GM18909 (cell line): ENCODE data around the gene ZNRF1.
A peak's percentile ranks its signal among the peaks of the same experiment; 100 is the strongest.
"Not testable (repeated sequence)": the region's sequence is repeated elsewhere in the genome, so short reads cannot be mapped to it uniquely, and the experiment has no call there.

Experiments
- ATAC-seq: cut with Tn5 transposase; IDR thresholded peaks from one replicate; pipeline ENCODE4 v1.9.1; 2021; ENCODE audit warnings: mild to moderate bottlenecking; ENCODE audit not compliant: unreplicated experiment, poor library complexity

The ZNRF1 gene

DNA sequence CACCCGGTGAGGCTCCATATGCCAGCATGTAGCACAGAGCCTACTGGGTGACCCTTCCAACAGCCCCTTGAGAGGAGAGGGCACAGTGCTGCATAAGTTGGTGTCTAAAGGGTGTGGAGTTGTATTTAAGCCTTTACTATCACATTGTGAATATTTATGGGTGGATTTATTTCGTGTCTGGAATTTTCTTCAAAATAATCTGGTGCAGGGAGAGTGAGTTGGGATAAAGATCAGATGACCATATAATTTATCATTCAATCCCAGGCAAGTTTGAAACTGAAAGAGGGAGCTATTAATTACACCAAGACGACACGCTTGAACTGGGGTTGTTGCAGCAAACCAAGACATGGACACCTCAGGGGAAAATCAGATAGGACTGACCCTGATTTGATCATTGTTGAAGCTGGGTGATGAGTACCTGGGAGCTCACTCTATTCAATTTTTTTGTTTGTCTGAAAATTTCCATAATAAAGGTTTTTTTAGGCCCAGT lies 75.5 kb downstream of the ZNRF1 start:
- ATAC-seq = no peak

DNA sequence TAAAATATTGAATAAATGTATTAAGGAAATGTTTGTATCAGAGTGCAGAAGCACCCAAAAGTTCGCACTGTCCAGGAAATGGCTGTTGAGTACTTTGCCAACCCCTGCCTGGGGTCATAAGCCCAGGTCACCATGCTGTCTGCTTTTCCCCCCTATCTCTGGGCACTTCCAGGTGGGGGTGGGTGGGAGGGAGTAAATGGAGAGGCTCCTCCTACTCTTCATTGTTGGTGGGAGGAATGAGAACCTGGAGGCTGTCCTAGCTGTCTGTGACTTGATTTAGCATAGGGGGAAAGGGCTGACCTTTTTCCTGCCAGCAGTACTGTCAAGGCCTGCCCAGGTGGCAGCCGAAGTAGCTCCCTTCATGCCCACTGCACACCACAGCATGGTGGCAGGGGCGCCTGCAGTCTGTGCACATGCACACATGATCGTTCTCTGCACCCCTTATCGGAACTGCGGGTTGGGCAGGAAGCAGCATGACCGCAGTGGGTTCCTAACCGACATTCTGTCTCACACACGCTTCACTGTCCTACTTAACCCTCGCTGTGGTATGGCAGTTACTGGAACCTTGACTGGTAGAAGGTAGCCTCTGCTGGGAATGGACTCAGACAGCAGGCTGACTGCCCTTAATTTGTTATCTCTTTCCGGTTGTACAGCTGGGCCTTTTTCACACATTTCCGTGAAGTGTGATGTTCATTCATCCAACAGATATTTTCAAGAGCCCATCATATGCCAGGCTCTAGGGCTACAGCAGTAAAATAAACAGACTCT lies 76.3 kb downstream of the ZNRF1 start:
- ATAC-seq = peak; percentile 98

DNA sequence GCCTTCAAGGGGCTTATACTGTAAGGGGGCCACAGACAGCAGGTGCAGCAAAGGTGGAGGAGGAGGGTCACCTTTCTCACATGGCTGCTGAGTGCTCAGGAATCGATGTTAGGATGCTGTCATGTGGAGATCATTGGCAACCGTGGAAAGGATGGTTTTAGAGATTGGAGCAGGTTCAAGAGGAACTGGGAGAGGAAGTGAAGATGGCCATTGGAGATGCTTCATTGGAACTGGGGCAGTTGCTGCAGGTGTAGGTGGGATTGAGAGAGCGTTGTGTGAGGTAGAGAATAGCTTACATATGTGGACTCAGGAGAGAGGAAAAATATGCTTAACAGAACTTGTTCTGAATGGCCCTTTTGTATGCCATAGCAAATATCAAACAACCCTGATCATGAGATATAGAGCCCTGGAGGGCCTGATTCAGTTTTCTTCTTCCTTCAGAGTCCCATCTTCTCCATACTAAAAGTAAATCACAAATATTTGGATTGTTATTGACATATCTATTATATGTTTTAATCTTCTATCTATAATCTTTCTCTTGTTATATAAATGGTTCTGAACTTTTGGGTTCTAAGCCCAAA lies 77.0 kb downstream of the ZNRF1 start:
- peak; percentile 7 for ATAC-seq

DNA sequence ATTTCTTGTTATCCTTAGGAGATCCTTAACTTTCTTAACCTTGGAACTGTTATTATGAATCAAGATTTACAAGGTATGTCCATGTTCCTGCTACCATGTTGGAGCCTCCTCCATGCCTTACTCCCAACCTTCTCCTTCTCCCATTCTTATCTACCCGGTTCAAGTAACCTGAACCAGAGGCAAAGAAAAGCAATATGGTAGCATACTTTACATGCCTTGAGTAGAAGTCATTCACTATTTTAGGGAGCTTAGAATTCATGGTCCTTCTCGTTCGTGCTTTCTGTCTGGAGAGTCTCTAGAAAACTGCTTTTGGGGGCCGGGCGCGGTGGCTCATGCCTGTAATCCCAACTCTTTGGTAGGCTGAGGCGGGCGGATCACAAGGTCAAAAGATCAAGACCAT lies 80.1 kb downstream of the ZNRF1 start:
- ATAC-seq = no peak

DNA sequence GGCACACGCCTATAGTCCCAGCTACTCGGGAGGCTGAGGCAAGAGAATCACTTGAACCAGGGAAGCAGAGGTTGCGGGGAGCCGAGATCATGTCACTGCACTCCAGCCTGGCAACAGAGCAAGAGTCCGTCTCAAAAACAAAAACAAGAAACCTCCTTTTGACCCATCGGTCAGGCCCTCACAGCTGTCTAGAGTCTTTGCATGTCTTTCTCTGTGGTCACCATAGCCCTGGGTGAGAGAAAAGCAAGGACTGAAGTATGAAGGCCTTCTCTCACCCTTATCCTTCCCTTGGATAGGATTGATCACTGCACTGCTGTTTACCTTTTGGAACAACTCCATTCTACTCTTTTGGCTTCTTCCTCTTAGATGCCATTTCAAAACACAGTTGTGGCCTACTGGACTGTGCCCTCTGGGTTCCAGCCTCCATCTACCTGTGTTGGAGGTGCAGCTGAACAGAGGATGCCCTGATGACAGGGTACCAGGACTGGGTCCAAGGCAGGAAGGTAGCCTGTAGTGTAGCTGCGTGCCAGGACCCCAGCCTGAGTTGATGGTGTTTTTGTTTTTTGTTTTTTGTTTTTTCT lies 80.6 kb downstream of the ZNRF1 start:
- ATAC-seq = no peak

DNA sequence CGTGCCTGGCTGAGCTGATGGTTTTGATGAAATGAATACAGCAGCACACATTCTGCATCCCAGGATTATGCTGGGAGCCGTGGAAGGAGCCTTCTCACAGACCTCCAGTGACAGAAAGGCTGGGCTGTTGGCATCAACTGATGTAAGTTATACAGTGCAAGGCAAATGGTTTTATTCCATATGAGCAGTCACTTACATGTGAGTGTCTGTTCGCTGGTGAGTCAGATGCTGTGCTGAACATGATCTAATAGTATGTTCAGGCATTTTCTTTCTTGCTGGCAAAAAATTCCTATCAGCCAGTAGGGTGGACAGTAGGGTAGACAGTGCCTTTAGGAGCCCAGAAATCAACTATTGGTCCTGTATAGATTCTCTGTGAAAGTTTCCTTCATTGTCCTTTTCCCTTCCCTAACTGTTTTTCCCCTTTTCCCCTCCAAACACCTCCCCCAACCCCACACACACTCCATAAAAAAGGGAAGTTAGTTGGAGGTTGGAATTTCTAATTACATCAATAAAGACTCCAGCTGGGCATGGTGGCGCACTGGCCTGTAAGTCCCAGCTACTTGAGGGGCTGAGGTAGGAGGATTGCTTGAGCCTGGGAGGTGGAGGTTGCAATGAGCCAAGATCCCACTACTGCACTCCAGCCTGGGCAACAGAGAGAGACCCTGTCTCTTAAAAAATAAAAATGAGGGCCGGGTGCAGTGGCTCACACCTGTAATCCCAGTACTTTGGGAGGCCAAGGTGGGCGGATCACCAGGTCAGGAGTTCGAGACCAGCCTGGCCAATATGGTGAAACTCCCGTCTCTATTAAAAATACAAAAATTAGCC lies 81.6 kb downstream of the ZNRF1 start:
- no peak for ATAC-seq

DNA sequence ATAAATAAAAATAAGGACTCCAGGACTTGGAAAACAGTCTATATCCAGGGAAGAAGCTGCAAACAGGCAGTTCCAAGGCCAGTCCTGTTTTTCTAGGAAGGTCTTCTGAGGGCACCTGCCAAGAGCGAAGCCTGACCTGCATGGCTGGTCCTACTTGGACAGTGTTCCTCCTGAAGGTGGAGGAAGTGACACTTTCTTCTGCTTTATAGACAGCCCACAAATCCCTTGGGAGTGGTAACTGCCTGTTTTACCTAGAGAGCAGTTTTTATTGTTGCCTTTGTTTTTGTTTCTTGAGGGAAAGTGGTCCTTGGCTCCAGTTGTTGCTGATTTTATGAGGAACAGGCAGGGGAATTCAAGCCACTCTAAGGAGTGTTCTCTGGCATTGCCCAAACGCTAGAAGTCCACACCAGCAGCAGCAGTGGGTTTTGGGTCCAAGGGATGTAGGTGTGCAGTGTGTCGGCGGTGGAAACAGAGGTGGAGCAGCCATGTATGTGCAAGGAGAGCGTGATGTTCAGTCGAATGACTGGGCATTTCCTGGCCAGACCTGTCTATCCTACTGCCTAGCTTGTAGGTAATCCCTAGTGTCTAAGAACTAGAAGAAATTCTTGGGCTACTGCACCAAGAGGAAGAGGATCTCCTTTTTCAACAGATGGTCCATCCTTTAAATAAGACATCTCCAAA lies 82.5 kb downstream of the ZNRF1 start:
- ATAC-seq = no peak

DNA sequence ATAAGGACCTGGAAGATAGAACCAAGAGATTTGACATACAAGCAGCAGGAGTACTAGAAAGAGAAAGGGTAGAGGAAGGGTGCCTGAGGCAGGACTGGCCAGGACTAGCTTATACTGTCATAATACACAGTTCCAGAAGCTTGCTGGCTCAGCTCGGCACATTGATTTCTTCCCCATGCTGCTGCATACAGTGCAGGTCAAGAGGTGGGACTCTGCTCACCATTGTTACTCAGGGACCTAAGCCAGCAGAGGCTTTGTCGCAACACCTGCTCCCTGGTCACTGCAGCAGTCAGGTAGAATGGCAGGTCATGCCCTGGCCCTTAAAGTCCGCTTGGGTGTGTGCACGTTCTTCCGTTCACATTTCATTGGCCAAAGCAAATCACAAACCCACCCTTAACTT lies 85.0 kb downstream of the ZNRF1 start:
- ATAC-seq = no peak

DNA sequence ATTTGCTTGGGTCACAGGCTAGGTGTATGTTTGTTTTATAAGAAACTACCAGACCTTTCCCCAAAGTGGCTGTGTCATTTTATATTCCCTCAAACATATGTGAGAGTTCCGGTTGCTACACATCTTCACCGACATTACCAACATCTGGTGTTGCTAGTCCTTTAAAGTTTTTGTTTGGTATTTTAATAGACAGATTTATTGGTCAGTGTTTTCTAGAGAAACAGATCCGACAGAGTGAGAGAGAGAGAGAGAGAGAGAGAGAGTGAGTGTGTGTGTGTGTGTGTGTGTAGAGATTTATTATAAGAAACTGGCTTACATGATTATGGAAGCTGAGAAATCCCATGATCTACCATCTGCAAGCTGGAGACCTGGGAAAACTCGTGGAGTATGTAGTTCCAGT lies 86.7 kb downstream of the ZNRF1 start:
- no peak for ATAC-seq

DNA sequence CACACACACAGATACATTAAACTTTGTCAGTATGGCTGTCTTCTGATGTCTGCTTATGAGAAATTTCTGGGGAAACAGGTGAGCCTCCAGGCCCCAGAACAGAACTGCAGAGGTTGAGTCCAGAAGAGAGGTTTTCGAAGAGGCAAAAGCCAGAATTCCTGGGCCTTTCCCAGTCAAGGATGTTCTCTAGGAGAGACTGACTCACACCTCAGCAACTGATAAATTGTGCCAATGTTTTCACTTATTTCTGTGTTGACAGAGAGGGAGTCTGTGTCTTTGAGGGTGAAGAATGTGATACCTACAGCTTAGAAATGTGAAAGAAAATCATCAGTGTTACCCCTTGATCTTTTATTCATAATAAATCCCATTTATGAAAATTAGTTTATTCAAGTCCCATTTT lies 87.5 kb downstream of the ZNRF1 start:
- no peak for ATAC-seq

DNA sequence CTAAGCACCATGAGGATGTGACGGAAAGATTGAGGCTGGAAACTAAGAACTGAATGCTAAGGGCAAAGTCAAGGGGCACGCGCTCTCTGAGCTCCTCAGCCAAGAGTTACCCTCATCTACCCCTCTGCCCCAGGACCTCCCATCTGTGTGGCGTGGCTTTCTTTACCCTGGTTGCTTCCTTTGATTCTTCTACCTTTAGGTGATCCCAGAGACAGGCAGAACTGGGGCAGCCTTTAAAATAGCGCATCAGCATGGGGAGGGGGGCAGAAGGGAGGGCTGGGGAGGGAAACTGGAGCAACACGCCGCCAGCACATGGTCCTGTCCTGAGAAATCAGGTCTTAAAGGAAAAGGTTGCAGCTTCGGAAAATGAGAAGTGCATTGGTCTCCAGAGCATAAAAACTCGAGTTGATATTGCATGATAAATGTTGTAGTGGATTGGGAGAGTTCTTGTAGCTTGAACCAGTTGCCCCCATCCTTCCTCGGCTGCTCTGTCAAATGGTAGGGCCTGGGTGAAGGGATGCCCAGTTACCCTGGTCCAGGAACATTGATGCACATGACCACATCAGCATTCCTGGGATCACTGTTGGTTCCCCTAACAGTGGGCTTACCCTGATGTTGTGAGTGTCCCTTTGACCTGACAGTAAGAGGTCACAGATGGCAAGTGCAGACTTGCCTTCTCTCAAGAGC lies 88.0 kb downstream of the ZNRF1 start:
- no peak for ATAC-seq

DNA sequence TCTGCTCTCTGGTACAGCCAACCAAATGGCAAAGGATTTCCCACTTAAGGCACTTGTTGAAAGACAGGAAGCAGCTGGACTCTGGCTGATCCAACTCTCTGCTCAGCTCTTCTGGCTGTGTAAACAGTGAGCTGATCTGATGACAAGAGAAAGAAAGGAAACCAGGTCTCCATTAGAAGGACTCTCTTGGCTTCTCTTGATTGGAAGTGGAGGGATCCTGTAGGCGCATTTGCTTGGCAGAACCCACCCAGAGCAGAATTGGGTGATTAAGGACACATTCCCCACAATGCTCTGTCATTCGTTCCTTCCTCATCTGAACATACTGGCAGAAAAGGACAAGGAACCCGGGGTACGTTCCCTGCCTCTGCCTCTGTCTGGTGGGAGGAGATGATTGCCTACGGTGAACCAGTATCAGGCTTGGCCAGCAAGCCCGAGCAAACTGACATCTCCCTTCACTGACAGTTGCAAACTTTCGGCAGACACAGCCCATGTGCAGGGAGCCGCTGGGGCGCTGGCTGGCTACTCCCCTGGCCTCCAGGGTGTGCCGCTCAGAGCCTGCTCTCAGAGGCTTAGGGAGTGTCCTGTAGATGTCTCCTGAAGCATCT lies 88.7 kb downstream of the ZNRF1 start:
- no peak for ATAC-seq

DNA sequence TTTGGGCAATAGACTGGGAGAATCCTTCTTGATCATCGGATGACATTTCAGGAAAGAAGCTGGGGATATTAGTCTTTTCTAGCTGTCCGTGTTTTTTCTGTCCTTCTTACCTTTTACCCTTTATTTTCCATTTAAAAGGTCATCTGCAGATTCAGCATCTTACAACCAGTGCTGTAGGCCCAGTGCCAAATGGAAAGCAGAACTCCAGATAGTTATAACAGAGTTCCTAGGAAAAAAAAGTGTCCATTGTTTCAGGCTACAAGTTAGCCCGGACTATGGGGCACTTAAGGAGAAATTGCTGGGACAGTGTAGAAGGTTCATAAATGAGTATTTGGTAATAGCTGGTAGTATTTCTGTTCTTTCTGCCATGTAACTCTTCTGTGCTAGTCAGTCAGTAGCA lies 89.4 kb downstream of the ZNRF1 start:
- no peak for ATAC-seq

DNA sequence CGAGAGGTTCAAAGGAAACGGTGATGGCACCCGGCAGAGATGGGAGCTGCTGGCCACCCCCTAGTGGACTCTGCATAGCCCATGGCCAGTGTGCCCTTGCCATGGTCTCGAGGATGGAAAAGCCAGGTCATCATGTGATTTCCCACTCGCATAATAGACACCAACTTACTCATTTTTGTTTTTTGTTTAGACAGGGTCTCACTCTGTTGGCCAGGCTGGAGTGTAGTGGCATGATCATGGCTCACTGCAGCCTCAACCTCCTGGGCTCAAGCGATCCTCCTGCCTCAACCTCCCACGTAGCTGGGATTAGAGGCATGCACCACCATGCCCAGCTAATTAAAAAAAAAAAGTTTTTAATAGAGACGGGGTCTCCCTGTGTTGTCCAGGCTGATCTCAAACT lies 90.1 kb downstream of the ZNRF1 start:
- no peak for ATAC-seq

DNA sequence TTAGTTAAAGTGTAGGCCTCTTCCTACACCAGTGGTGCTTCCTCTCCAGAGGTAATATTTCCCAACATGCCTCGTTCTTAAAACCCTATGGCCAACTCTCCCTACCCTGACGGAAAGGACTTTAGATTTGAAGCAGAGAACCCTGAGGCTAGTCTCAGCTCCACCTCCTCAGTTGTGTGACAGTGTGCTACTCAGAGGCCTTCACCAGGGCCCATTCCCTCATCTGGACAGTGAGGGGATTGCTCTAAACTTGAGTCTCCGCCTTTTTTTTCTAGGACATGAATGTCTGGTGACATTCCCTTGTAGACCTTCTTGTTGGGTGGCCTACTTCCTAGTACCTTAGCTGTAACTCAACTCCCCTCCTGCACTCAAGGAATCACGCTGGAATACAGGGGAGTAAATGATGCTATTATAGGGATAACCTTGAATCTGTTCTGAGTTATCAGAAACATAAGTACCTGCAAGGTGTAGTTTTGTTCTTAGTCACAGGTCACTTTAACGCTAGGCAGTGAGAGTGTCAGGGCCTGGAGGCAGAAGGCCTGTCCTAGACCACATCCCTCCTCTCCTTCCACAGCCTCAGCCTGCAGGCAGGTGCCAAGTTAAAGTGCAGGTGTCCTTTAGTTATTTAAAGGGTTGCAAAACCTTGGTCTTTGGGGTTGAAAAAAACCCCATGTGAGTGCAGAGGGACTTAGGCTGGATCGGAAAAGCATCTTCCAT lies 90.8 kb downstream of the ZNRF1 start:
- no peak for ATAC-seq

DNA sequence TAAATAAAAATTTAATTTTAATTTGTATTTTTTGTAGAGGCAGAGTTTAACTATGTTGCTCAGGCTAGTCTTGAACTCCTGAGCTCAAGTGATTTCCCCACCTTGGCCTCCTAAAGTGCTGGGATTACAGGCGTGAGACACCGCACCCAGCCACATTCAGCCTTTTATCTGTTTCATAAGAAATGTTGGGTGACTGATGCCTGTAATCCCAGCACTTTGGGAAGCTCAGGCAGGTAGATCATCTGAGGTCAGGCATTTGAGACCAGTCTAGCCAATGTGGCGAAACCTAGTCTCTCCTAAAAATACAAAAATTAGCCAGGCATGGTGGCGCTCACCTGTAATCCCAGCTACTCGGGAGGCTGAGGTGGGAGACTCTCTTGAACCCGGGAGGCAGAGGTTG lies 92.1 kb downstream of the ZNRF1 start:
- ATAC-seq = not testable (repeated sequence)

DNA sequence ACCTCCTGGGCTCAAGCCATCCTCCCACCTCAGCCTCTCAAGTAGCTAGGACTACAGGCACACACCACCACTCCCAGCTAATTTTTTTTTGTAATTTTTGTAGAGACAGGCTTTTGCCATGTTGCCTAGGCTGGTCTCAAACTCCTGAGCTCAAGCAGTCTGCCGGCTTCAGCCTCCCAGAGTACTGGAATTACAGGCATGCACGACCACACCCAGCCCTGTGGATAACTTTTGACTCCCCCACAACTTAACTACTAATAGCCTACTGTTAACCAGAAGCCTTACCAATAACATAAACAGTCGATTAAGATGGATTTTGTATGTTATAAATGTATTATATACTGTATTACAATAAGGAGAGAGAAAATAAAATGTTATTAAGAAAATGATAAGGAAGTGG lies 92.8 kb downstream of the ZNRF1 start:
- not testable (repeated sequence) for ATAC-seq

DNA sequence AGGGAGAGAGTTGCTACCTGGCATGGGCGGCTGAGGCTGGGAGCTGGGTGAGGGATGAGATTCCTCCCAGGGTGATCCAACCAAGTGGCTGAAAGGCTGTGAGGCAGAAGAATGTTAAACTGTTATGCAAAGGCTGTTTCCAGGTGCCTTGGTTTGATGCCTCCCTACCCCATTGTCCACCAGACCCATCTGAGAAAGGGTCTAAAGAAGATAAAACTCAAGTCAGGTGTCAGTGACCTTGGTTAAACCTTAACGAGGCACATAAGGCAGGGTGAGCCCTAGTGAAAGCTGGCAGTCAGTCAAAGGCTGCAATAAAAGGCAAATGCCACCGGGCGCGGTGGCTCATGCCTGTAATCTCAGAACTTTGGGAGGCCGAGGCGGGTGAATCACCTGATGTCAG lies 94.0 kb downstream of the ZNRF1 start:
- ATAC-seq = no peak
